Fibroblast of pulmonary artery (primary cell): ENCODE measurements around the gene LGALS1.
A peak's percentile ranks its signal among the peaks of the same experiment; 100 is the strongest.

ENCODE experiments used
- DNase-seq: peaks from one replicate; pipeline ENCODE4 v3.0.0-alpha.2; 2010; ENCODE audit warnings: low read depth
- H3K4me3 ChIP-seq: replicated peaks from 2 replicates; pipeline ENCODE4 v1.5.1; 2011; ENCODE audit warnings: low read depth, mild to moderate bottlenecking, control low read depth, low read length, moderate library complexity
- TF ChIP-seq, protein P1 (sequence below): IDR thresholded peaks from 2 replicates; pipeline ENCODE4 v1.5.1; 2011; ENCODE audit warnings: mild to moderate bottlenecking, control low read depth, low read length, inconsistent platforms; ENCODE audit errors: missing control alignments

The LGALS1 gene

DNA sequence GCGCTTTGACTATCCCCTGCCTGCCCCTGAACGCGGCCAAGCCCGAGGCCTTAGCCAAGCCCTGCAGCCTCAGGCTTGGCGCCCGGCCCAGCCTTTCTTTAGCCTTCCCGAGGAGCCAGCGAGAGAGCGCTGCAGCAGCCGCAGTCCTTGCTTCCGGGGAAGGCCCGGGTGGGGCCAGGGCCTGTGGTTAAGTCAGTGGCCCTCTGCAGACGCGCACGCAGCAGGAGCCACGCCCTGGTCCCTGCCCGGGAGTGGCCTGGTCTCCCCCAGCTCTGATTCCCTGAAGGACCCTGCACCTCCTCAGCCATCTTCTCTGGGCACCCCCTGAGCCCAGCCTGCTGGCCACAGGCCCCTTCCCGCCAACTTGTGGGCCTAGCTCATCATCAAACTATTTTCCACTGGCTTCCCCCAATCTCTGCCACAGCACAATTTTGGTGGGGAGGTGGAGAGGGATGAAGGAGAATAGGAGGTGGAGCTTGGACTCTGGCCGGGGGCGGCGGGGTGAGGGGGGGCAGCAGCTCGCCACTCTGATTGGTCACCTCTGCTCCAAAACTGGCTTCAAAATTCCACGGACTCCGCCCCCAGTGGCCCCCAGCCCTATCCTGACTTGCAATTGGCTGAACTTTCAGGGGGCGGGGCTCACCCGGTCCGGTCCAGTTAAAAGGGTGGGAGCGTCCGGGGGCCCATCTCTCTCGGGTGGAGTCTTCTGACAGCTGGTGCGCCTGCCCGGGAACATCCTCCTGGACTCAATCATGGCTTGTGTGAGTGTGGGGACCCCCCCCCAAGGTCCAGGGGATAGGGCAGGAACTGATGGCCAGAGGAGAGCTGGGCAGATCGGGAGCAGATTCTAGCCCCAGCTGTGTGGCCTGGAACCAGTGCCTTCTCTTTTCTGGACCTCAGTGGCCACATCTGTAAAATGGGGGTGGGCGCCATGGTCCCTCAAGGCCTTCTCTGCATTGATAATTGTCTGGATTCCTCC, at the start of gene LGALS1:
LGALS1 (plus strand) TSS at position 686 of the 979 bp plus-strand sequence; CDS start at position 753, 67 bp downstream.
- peak; percentile 97 for DNase-seq
- H3K4me3 ChIP-seq = peak within 1 kb of the TSS; percentile 93
- TF ChIP-seq, protein P1, sequence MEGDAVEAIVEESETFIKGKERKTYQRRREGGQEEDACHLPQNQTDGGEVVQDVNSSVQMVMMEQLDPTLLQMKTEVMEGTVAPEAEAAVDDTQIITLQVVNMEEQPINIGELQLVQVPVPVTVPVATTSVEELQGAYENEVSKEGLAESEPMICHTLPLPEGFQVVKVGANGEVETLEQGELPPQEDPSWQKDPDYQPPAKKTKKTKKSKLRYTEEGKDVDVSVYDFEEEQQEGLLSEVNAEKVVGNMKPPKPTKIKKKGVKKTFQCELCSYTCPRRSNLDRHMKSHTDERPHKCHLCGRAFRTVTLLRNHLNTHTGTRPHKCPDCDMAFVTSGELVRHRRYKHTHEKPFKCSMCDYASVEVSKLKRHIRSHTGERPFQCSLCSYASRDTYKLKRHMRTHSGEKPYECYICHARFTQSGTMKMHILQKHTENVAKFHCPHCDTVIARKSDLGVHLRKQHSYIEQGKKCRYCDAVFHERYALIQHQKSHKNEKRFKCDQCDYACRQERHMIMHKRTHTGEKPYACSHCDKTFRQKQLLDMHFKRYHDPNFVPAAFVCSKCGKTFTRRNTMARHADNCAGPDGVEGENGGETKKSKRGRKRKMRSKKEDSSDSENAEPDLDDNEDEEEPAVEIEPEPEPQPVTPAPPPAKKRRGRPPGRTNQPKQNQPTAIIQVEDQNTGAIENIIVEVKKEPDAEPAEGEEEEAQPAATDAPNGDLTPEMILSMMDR = peak; percentile 12

DNA sequence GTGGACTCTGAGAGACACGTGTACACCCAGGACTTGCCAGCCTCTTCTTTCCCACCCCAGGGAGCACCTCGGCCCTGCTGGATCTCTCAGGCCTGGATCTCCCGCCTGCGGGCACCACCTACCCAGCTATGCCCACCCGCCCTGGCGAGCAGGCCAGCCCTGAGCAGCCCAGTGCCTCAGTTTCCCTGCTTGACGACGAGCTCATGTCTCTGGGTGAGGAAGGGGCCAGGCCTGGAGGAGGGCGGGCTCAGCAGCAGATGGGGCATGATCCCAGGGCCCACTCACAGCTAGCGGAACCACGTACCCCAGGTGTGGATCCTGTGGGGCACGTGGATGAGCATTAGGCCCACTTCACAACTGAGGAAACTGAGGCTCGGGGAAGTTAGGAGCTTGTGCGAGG, 49.7 kb upstream of the LGALS1 start:
- DNase-seq = no peak
- no peak overlapping the region for H3K4me3 ChIP-seq
- TF ChIP-seq, protein P1 = no peak

DNA sequence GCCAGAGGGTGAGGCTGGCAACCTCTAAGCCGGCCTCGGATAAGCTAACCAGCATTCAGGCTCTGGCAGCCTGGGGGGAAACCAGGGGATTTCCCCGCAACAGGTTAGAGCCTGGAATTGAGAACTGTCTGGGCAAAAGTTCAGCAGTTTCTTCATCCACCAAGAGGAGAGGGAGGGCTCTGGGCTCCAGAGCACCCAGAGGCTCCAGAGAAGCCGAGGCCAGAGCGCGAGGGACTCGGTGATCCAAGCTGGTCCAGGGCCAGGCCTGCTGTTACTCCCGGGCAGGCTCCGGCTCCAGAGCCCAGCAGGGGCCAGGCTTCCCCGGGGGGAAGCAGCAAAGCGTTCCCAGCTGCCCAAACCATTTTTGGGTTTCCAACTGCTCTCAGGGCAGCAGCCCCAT, 49.3 kb upstream of the LGALS1 start:
- TF ChIP-seq, protein P1 = no peak
- DNase-seq = peak; percentile 91
- H3K4me3 ChIP-seq = no peak overlapping the region

- no peak for DNase-seq
- TF ChIP-seq, protein P1 = no peak
- no peak overlapping the region for H3K4me3 ChIP-seq
Measured at GRCh38 chr22:37626556-37627075, 48.8 kb upstream of the LGALS1 start.

GRCh38 chr22:37627121-37627520, 48.3 kb upstream of the LGALS1 start:
- H3K4me3 ChIP-seq = no peak overlapping the region
- DNase-seq = no peak
- TF ChIP-seq, protein P1 = no peak

- DNase-seq = no peak
Measured at GRCh38 chr22:37627545-37627944, 47.9 kb upstream of the LGALS1 start.

More at GRCh38 chr22:37627545-37627944, 47.9 kb upstream of the LGALS1 start:
- H3K4me3 ChIP-seq = no peak overlapping the region
- TF ChIP-seq, protein P1 = no peak
